ENCODE measurements around the gene LOXHD1.

Gene LOXHD1

GRCh38 chr18:46632401-46633071, 24.5 kb downstream of the LOXHD1 start:
- TF ChIP-seq CTBP1 (IDR thresholded peaks at IDR 0.05; ENCODE audit: borderline replicate concordance) (no peak), ZNF384 (IDR thresholded peaks at IDR 0.05) (no peak), TARDBP (IDR thresholded peaks at IDR 0.05) (no peak), LEF1 (IDR thresholded peaks at IDR 0.05; ENCODE audit: borderline replicate concordance) (no peak), HDGF (IDR thresholded peaks at IDR 0.05; ENCODE audit: borderline replicate concordance) (no peak), ELF4 (IDR thresholded peaks at IDR 0.05) (no peak)
- POLR2A ChIA-PET, result no interaction called here
- DNase-seq (ENCODE audit: extremely low spot score), result no peak
- CTCF ChIA-PET, result no interaction called here

GRCh38 chr18:46630991-46631390, 26.0 kb downstream of the LOXHD1 start:
- no peak for DNase-seq (ENCODE audit: extremely low spot score)
- TF ChIP-seq LEF1 (IDR thresholded peaks at IDR 0.05; ENCODE audit: borderline replicate concordance) (no peak), PKNOX1 (IDR thresholded peaks at IDR 0.05) (no peak), BHLHE40 (IDR thresholded peaks at IDR 0.05; ENCODE audit: borderline replicate concordance) (no peak), TARDBP (IDR thresholded peaks at IDR 0.05) (no peak)
- POLR2A ChIA-PET, result no interaction called here
- CTCF ChIA-PET, result no interaction called here

- CTCF ChIA-PET, result no interaction called here
- POLR2A ChIA-PET, result no interaction called here
- DNase-seq (ENCODE audit: extremely low spot score), result no peak
- TF ChIP-seq FOXA1 (IDR thresholded peaks at IDR 0.05) (no peak), BHLHE40 (IDR thresholded peaks at IDR 0.05; ENCODE audit: borderline replicate concordance) (no peak), FOXK2 (IDR thresholded peaks at IDR 0.05) (no peak), ARNT (IDR thresholded peaks at IDR 0.05) (no peak), CTBP1 (IDR thresholded peaks at IDR 0.05; ENCODE audit: borderline replicate concordance) (no peak), TARDBP (IDR thresholded peaks at IDR 0.05) (no peak), SP1 (IDR thresholded peaks at IDR 0.05) (no peak), SUZ12 (IDR thresholded peaks at IDR 0.05) (no peak), FOXM1 (IDR thresholded peaks at IDR 0.05; ENCODE audit: borderline replicate concordance) (no peak)
Measured at GRCh38 chr18:46630160-46630559, 26.9 kb downstream of the LOXHD1 start.

GRCh38 chr18:46629361-46629760, 27.7 kb downstream of the LOXHD1 start:
- TF ChIP-seq FOXA1 (IDR thresholded peaks at IDR 0.05) (no peak), PKNOX1 (IDR thresholded peaks at IDR 0.05) (no peak)
- ChIA-PET POLR2A (no interaction called here), CTCF (no interaction called here)
- no peak for DNase-seq (ENCODE audit: extremely low spot score)

- ChIA-PET POLR2A (no interaction called here), CTCF (no interaction called here)
- TF ChIP-seq PKNOX1 (IDR thresholded peaks at IDR 0.05) (no peak), FOXK2 (IDR thresholded peaks at IDR 0.05) (no peak), TARDBP (IDR thresholded peaks at IDR 0.05) (no peak), NFRKB (IDR thresholded peaks at IDR 0.05) (no peak), FOXM1 (IDR thresholded peaks at IDR 0.05; ENCODE audit: borderline replicate concordance) (no peak), ELF4 (IDR thresholded peaks at IDR 0.05) (no peak), HDGF (IDR thresholded peaks at IDR 0.05; ENCODE audit: borderline replicate concordance) (no peak), BHLHE40 (IDR thresholded peaks at IDR 0.05; ENCODE audit: borderline replicate concordance) (no peak)
- DNase-seq (ENCODE audit: extremely low spot score), result no peak
Measured at GRCh38 chr18:46628206-46628605, 28.8 kb downstream of the LOXHD1 start.

- CTCF ChIA-PET, result no interaction called here
- no peak for DNase-seq (ENCODE audit: extremely low spot score)
- no peak for TF ChIP-seq FOXK2 (IDR thresholded peaks at IDR 0.05)
- no peak for TF ChIP-seq TARDBP (IDR thresholded peaks at IDR 0.05)
- no peak for TF ChIP-seq ARNT (IDR thresholded peaks at IDR 0.05)
- TF ChIP-seq HDGF (IDR thresholded peaks at IDR 0.05; ENCODE audit: borderline replicate concordance), result no peak
- TF ChIP-seq SUZ12 (IDR thresholded peaks at IDR 0.05), result no peak
- TF ChIP-seq L3MBTL2 (conservative IDR thresholded peaks at IDR 0.05), result no peak
- no peak for TF ChIP-seq LEF1 (IDR thresholded peaks at IDR 0.05; ENCODE audit: borderline replicate concordance)
- no peak for TF ChIP-seq BHLHE40 (IDR thresholded peaks at IDR 0.05; ENCODE audit: borderline replicate concordance)
- TF ChIP-seq FOXM1 (IDR thresholded peaks at IDR 0.05; ENCODE audit: borderline replicate concordance), result no peak
- no peak for TF ChIP-seq NFRKB (IDR thresholded peaks at IDR 0.05)
- no peak for TF ChIP-seq PKNOX1 (IDR thresholded peaks at IDR 0.05)
- POLR2A ChIA-PET, result no interaction called here
Measured at GRCh38 chr18:46627136-46627535, 29.9 kb downstream of the LOXHD1 start.

- ChIA-PET CTCF (no interaction called here), POLR2A (no interaction called here)
- no peak for TF ChIP-seq FOXM1 (IDR thresholded peaks at IDR 0.05; ENCODE audit: borderline replicate concordance)
- TF ChIP-seq SP1 (IDR thresholded peaks at IDR 0.05), result no peak
- TF ChIP-seq FOXK2 (IDR thresholded peaks at IDR 0.05), result no peak
- no peak for TF ChIP-seq TARDBP (IDR thresholded peaks at IDR 0.05)
- no peak for TF ChIP-seq L3MBTL2 (conservative IDR thresholded peaks at IDR 0.05)
- no peak for TF ChIP-seq PKNOX1 (IDR thresholded peaks at IDR 0.05)
- TF ChIP-seq ARNT (IDR thresholded peaks at IDR 0.05), result no peak
- no peak for TF ChIP-seq HDGF (IDR thresholded peaks at IDR 0.05; ENCODE audit: borderline replicate concordance)
- no peak for TF ChIP-seq ZNF384 (IDR thresholded peaks at IDR 0.05)
- TF ChIP-seq LEF1 (IDR thresholded peaks at IDR 0.05; ENCODE audit: borderline replicate concordance), result no peak
- TF ChIP-seq ELF4 (IDR thresholded peaks at IDR 0.05), result no peak
- no peak for DNase-seq (ENCODE audit: extremely low spot score)
Measured at GRCh38 chr18:46625069-46625468, 32.0 kb downstream of the LOXHD1 start.

Data from HEK293T (cell line).